ENCODE measurements around the gene WNT11.
"Not testable (repeated sequence)": the region's sequence is repeated elsewhere in the genome, so short reads cannot be mapped to it uniquely, and the experiment has no call there.

Gene WNT11

GRCh38 chr11:76200006-76200940 is 6.0 kb downstream of the WNT11 start:
- no peak for DNase-seq

- not testable (repeated sequence) for DNase-seq
Measured at GRCh38 chr11:76198691-76199090, 7.6 kb downstream of the WNT11 start.

DNA sequence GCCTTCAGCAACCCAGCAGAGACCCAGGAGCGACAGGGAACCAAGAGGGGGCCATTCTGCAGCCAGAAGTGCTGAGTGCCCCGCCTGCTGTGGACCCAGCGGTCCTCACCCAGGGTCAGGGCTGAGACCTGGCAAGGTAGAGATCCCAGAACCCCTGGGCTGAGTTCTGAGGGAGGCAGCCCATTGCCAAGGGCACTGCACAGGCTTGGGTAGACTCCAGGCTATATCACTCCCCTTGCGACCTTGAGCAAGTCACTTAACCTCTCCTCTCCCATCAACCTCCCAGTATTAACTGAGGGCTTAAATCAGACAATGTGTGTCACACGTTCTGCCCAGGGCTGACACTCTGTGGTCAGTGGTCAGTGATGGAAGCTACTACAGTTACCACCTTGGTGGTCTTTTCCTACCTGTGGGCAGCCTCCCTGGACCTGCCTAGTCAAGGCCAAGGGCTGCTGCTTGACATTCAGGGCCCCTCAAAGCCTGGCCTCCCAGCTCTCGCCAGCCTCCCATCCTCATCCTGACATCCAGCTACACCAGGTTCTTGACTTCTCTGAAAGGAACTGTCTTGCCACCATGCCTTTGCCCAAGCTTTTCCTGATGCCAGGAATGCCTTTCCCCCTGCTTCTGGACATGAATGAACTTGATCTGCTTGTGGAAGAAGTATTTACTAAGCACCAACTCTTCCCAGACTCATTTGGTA is 8.2 kb downstream of the WNT11 start:
- no peak for DNase-seq

DNA sequence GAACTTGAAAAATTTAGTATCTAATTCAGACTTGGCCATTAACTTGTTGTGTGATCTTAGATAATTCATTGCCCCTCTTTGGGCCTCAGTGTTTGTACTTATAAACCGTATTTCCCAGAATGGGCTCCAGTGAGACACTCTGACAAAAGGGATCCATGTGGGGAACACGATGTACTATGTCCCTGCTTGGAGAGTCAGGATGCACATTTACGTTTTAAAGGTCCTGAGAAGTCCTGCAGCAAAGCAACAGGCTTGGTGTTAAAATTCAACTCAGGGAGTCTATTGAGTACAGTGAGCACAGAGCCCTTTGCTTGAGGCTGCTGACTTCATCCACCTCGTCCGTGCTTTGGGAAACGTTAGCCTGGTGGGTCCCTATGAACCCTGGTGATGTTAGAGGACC is 9.0 kb downstream of the WNT11 start:
- no peak for DNase-seq

DNA sequence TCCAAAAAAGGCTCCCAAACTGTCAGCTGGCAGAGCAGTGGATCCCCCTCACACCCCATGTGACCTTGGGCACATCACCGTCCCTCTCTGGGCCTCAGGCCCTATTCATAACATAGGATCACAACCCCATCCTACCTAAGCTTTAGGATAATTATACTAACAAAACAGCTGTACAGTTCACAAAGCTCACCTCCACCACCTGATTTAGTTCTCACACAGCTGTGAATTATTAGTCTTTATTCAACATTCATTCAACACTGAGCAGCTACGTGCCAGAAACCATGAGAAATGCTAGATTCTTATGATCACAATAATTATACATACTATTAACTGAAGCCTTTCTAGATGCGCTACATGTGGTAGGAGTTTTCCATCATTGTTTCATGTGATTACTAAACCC is 9.5 kb downstream of the WNT11 start:
- no peak for DNase-seq

DNA sequence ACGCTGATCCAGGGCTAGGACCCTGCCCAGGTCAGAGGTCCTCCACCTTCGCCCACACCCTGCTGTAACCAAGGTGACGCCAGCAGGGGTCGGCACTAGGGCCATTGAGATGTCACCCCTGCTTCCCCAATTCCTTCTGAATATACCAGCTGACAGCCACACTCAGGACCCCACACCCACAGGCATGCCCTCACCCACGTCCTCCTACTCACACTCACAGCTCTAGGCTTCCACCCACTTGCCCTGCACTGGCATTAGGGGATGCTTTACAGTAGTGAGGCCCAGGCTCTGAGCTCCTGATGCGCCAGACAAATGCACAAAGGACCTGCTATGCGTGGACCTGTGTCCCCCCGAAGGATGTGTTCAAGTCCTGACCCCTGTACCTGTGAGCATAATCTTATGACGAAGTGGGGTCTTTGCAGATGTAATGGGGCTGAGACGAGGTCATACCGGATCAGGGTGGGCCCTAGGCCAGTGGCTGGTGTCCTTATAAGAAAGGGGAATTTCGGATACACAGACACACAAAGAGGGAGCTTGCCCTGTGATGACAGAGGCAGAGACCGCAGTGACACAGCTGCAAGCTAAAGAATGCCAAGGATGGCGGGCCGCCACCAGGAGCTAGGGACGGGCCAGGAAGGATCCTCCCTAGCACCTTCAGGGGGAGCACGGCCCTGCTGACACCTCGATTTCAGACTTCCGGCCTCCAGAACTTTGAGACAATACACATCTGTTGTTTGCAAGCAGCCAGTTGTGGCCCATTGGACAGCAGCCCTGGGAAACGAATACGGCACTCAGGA is 11.2 kb downstream of the WNT11 start:
- DNase-seq = no peak

- DNase-seq = no peak
Measured at GRCh38 chr11:76193219-76193618, 13.1 kb downstream of the WNT11 start.

GRCh38 chr11:76190376-76190775 is 15.9 kb downstream of the WNT11 start:
- DNase-seq = no peak

DNA sequence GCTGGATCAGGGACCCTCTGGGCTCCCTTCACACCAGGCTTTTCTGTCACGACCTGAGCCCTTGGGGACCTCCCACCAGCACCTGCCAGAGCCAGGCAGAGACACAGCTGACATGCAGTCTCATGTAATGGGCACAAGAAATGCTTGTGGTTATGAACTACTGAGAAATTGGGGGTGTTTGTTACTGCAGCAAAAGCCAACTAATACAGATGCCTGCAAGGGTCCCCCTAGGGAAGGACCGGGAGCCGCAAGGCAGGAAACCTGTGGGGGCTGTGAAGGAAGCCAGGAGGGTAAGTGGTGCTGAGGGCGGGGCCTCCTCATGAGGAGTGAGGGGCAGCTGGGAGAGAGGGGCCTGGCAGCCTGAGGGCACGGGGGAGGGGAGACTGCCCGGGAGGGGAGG is 16.6 kb downstream of the WNT11 start:
- DNase-seq = no peak

GRCh38 chr11:76188873-76189272 is 17.4 kb downstream of the WNT11 start:
- no peak for DNase-seq

GRCh38 chr11:76186776-76187279 is 19.5 kb downstream of the WNT11 start:
- DNase-seq = no peak

- DNase-seq = no peak
Measured at GRCh38 chr11:76185931-76186401, 20.3 kb downstream of the WNT11 start.

DNA sequence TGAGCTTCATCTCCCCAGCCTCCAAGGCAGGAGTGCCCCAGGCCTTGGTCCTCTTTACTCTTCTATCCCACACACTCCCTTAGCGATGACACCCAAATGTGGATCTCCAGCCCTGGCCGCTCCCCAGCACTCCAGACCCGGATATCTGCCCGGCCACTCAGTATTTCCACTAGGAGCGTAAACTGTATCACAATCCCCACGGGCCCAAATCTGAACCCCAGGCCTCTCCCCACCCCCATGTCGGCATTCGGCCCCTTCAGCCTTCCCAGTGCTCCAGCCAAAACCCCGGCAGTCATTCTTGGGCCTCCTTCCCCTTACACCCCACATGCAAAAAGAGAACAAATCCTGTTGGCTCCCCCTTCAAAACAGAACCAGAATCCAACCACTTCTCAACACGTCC is 20.8 kb downstream of the WNT11 start:
- DNase-seq = no peak

DNA sequence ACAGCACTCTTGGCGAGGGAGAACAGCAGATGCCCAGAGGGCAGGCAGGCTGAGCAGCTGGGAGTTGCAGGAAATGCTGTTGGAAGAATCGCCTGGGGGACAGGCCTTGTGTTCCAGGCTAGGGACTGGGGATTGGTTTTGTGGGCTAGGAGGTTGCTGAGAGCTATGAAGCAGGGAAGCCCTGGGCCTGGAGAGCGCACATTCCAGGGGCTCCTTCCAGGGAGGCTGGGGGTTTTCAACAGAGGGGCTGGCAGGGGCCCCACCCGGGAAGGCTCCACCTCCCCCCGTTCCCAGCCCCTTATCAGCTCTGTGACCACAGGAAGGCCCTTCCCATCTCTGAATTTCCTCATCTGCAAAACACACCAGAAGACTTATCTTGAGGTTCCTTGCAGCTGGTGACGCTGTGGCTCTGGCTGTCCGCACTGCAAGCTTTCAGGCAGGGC is 21.7 kb downstream of the WNT11 start:
- DNase-seq = peak; percentile 33 to 40

GRCh38 chr11:76181371-76181770 is 24.9 kb downstream of the WNT11 start:
- no peak for DNase-seq

DNA sequence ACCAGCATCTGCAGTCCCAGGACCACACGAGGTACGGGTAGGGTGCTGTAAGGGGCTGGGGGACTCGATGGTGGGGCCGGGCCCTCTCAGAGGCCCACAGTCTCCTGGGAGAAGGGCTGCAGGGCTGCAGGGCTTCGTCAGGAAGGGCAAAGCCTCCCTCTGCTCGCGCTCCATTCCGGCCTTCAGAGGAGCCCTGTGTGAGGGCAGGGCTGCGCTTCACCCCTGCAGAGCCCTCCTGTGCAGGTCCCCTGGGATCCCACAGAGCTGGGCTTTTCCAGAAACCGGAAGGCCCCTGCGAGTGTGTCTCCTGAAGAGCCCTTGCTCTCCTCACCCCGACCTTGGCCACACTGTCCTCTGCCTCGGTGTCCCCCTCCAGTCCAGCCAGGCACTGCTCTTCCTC is 27.2 kb downstream of the WNT11 start:
- DNase-seq = no peak

GRCh38 chr11:76177250-76177686 is 29.0 kb downstream of the WNT11 start:
- DNase-seq = no peak

DNA sequence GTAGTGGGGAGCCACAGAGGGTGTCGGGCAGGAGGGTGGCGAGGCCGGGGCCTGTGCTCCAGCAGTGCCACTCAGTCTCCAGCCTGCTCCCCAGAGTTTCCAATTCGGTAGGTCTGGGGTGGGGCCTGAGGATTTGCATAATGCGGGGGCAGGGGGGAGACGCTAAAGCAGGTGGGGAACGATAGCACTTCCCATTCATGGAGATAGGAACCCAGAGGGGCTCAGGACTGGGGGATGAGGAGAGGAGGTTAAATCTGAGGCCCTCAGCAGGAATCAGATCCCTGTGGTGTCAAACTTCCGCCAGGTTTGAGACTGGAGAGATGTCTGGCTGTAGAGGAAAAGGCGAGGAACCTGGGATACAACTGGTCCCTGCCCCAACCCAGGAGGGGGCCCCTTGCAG is 29.8 kb downstream of the WNT11 start:
- no peak for DNase-seq

- no peak for DNase-seq
Measured at GRCh38 chr11:76175783-76176182, 30.5 kb downstream of the WNT11 start.

- no peak for DNase-seq
Measured at GRCh38 chr11:76174330-76174729, 32.0 kb downstream of the WNT11 start.

DNA sequence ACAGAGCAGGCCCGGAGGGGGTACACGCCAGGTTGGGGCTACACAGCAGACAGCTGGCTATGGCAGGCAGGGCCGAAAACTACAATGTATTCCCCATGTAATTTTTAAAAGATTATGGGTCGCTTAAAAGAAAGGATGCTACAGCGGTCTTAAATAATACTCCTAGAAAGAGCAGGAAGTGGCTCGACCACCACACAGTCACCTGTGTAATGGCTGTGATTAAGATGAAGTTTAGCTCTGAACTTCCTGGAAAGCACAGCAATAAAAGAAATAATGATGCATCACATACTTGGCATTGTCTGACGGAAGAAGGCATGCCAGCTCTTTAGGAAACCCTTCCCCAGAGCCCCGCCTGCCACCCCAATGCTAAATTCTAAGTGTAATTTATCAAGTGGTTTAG is 32.6 kb downstream of the WNT11 start:
- no peak for DNase-seq

DNA sequence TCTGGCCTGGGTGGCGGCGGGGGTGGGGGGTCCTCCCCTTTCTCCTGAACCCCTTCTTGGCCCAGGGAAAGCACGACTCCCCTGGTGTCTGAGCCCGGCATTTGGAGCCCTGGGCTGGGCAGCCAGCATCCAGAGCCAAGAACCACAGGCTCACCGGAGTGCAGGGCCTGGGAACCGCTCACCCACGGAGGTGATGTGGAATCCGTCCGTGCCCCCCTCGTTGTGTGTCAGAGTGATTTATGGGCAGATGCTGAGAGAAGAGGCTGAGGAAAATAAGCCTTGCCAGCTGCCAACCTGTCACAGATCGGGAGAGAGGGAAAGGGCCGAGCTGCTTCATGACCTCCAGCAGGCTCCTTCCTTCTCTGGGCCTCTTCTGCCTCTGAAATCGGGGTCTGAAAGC is 33.7 kb downstream of the WNT11 start:
- no peak for DNase-seq

- no peak for DNase-seq
Measured at GRCh38 chr11:76170468-76170867, 35.8 kb downstream of the WNT11 start.

Measured in Kasumi-1 (cell line).